HepG2 (cell line): ENCODE data around the gene L1CAM. TPM values are rescaled to one million over a fixed set of nuclear protein-coding genes. Genes with fewer than 3 reads are reported as not detected.

Experiments used
- CBX1 ChIP-seq: IDR thresholded peaks from one replicate; pipeline ENCODE4 v1.6.1; 2016; ENCODE audit warnings: antibody characterized with exemption, low read depth
- FOSL1 ChIP-seq: sonication (generic); formaldehyde crosslinking; IDR thresholded peaks from 2 replicates; pipeline ENCODE4 v1.9.0; 2021; ENCODE audit warnings: missing genetic modification reagents, borderline replicate concordance
- HNRNPK ChIP-seq: fragments of 200-400 bp; formaldehyde crosslinking; IDR thresholded peaks from 2 replicates; pipeline ENCODE4 v1.6.1; 2018; ENCODE audit warnings: low read length, low read depth, moderate library complexity, mild to moderate bottlenecking; ENCODE audit not compliant: poor library complexity, severe bottlenecking
- MLLT10 ChIP-seq: sonication (generic); formaldehyde crosslinking; IDR thresholded peaks from 2 replicates; pipeline ENCODE4 v1.4.0; 2020; ENCODE audit warnings: missing genetic modification reagents
- MYC ChIP-seq: sonication (generic); formaldehyde crosslinking; IDR thresholded peaks from 2 replicates; pipeline ENCODE4 v1.9.0; 2021; ENCODE audit warnings: missing genetic modification reagents, borderline replicate concordance
- RFX1 ChIP-seq: fragments of 450-650 bp; IDR thresholded peaks from 2 replicates; pipeline ENCODE4 v1.6.1; 2017
- SMARCC2 ChIP-seq: fragments of 450-650 bp; IDR thresholded peaks from 2 replicates; pipeline ENCODE4 v1.6.1; 2017; ENCODE audit warnings: antibody characterized with exemption, mild to moderate bottlenecking
- SOX13 ChIP-seq, 3 experiments: fragments of 450-650 bp in 1 of 3; sonication (generic) in 1 of 3; formaldehyde crosslinking in 1 of 3; IDR thresholded peaks in 2 of 3; conservative IDR thresholded peaks in 1 of 3; 2 replicates each; pipeline versions ENCODE4 v1.5.0 to v1.6.1; 2016 to 2020; ENCODE audit warnings: antibody characterized with exemption in 1 of 3, mild to moderate bottlenecking in 1 of 3, missing compliant biosample characterization in 1 of 3, missing genetic modification reagents in 1 of 3, moderate library complexity in 1 of 3
- SP5 ChIP-seq: IDR thresholded peaks from 2 replicates; pipeline ENCODE4 v1.6.1; 2016; ENCODE audit warnings: low read depth, borderline replicate concordance
- SRY ChIP-seq: sonication (generic); formaldehyde crosslinking; IDR thresholded peaks from 2 replicates; pipeline ENCODE4 v1.8.0; 2022; ENCODE audit warnings: mild to moderate bottlenecking, missing genetic modification reagents
- SYNCRIP ChIP-seq: fragments of 200-400 bp; formaldehyde crosslinking; IDR thresholded peaks from 2 replicates; pipeline ENCODE4 v1.6.1; 2018; ENCODE audit warnings: mild to moderate bottlenecking, low read depth, low read length; ENCODE audit not compliant: insufficient read depth
- THAP11 ChIP-seq: IDR thresholded peaks from 2 replicates; pipeline ENCODE4 v1.6.1; 2016; ENCODE audit warnings: missing biosample characterization, missing genetic modification reagents
- ZNF207 ChIP-seq: fragments of 450-650 bp; IDR thresholded peaks from 2 replicates; pipeline ENCODE4 v1.6.1; 2016; ENCODE audit warnings: antibody characterized with exemption, borderline replicate concordance
- ZNF296 ChIP-seq: sonication (generic); formaldehyde crosslinking; conservative IDR thresholded peaks from 2 replicates; pipeline ENCODE4 v1.5.0; 2020; ENCODE audit warnings: mild to moderate bottlenecking, missing genetic modification reagents
- ZNF343 ChIP-seq: sonication (generic); formaldehyde crosslinking; IDR thresholded peaks from 2 replicates; pipeline ENCODE4 v1.4.0; 2020; ENCODE audit warnings: mild to moderate bottlenecking, missing genetic modification reagents
- ZNF468 ChIP-seq: sonication (generic); formaldehyde crosslinking; IDR thresholded peaks from 2 replicates; pipeline ENCODE4 v1.8.0; 2022; ENCODE audit warnings: mild to moderate bottlenecking, moderate library complexity, missing genetic modification reagents
- ZNF530 ChIP-seq: sonication (generic); formaldehyde crosslinking; IDR thresholded peaks from 2 replicates; pipeline ENCODE4 v1.5.0; 2020; ENCODE audit warnings: low read depth, mild to moderate bottlenecking, missing genetic modification reagents
- ZNF550 ChIP-seq: sonication (generic); formaldehyde crosslinking; IDR thresholded peaks from 2 replicates; pipeline ENCODE4 v1.4.0; 2020; ENCODE audit warnings: mild to moderate bottlenecking, missing genetic modification reagents, borderline replicate concordance
- ZNF563 ChIP-seq: sonication (generic); formaldehyde crosslinking; IDR thresholded peaks from 2 replicates; pipeline ENCODE4 v1.8.0; 2022; ENCODE audit warnings: mild to moderate bottlenecking, moderate library complexity, missing genetic modification reagents
- ZNF672 ChIP-seq: sonication (generic); formaldehyde crosslinking; IDR thresholded peaks from 2 replicates; pipeline ENCODE4 v1.8.1; 2022; ENCODE audit warnings: missing genetic modification reagents
- ZNF703 ChIP-seq: sonication (generic); formaldehyde crosslinking; IDR thresholded peaks from 2 replicates; pipeline ENCODE4 v1.5.1; 2020; ENCODE audit warnings: missing genetic modification reagents, mild to moderate bottlenecking, moderate library complexity, borderline replicate concordance
- ZNF737 ChIP-seq: sonication (generic); formaldehyde crosslinking; IDR thresholded peaks from 2 replicates; pipeline ENCODE4 v1.5.0; 2020; ENCODE audit warnings: missing genetic modification reagents, mild to moderate bottlenecking, borderline replicate concordance
- ZNF766 ChIP-seq: sonication (generic); formaldehyde crosslinking; IDR thresholded peaks from 2 replicates; pipeline ENCODE4 v1.5.0; 2020; ENCODE audit warnings: missing genetic modification reagents, borderline replicate concordance
- ZNF792 ChIP-seq: IDR thresholded peaks from 2 replicates; pipeline ENCODE4 v1.6.1; 2016
- polyA plus RNA-seq, 8 experiments: library from polyadenylated mRNA; depleted of rRNA in 3 of 8; stranded (reverse) in 7 of 8; unstranded in 1 of 8; fragments of >200 nt; fragmentation: Illumina TruSeq in 4 of 8; extraction: Trizol in 4 of 8; gene quantifications; 2 replicates each; pipeline versions ENCODE4 v1.2.1 to v1.2.3, GENCODE V29; 2011 to 2016; ENCODE audit warnings: low read depth in 4 of 8, missing spikeins in 1 of 8, mixed read lengths in 1 of 8; ENCODE audit not compliant: insufficient read depth in 1 of 8
- total RNA-seq, 5 experiments: library from RNA; depleted of rRNA; stranded (reverse); fragments of >200 nt; fragmentation: Illumina TruSeq; extraction: Trizol; gene quantifications; 2 replicates each; pipeline ENCODE4 v1.2.3, GENCODE V29; 2016; ENCODE audit warnings: low read depth in 1 of 5
- TF ChIP-seq, protein P1 (sequence below): sonication (generic); formaldehyde crosslinking; IDR thresholded peaks from 2 replicates; pipeline ENCODE4 v1.9.0; 2021; ENCODE audit warnings: missing genetic modification reagents, borderline replicate concordance
- TF ChIP-seq, protein P2 (sequence below), 2 experiments: fragments of 450-650 bp in 1 of 2; sonication (generic) in 1 of 2; formaldehyde crosslinking; IDR thresholded peaks; 2 replicates each; pipeline versions ENCODE4 v1.5.0 to v1.8.0; 2020 to 2022; ENCODE audit warnings: mild to moderate bottlenecking in 1 of 2, missing genetic modification reagents in 1 of 2
- TF ChIP-seq, protein P3 (sequence below): IDR thresholded peaks from 2 replicates; pipeline ENCODE4 v1.6.1; 2016; ENCODE audit warnings: low read depth, control low read depth

The L1CAM gene
- total and polyA plus RNA-seq, 2 of the 13 experiments (the other 11 are each of a cell fraction or from before 2014, with no cell fraction given), result 1.4 to 2.0 TPM

DNA sequence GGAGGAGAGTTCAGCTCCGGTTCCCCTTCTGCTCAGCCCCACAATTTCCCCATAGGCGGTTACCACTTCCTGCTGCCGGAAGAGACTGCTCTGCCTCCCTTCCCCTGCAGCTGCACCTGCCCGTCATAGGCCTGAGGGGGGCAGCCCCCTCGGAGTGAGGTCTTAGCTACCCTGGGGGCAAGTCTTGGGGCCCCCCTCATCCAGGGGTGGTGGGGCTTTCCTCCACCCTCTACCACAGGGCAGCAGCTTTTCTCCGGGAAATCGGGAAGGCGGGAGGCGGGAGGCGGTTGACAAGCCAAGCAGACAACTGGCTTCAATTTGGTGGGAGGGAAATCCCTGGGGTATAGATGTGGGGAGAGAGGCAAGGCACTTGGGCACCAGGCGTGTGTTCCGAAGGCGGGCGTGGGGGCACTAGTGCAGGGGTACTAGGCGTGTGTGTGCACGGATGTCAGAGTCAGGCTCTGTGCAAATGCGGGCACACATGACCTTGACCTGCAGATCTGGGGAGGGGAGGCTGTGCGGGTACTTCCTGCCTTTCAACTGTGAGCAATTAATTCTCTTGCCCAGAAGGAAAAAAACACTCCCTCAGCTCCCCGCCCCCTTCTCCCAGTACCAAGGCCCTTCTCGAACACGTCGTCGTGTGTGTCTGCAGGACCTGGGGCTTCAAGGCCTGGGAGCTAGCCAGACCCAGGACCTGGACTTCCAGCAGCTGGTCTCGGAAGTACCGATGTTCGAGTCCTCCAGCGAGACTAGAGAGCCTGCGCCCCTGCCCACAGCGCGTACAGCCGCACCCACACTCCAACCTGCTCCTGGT, 41.1 kb upstream of the L1CAM start (continued):
- TF ChIP-seq RFX1 (no peak), ZNF792 (CRISPR knock-in tag) (no peak), CBX1 (no peak), ZNF550 (no peak), ZNF672 (CRISPR knock-in tag) (no peak), MYC (CRISPR knock-in tag) (no peak), SRY (no peak), SP5 (peak; percentile 71), FOSL1 (CRISPR knock-in tag) (no peak), SYNCRIP (no peak), ZNF343 (CRISPR knock-in tag) (no peak), ZNF296 (no peak), ZNF468 (CRISPR knock-in tag) (no peak), HNRNPK (no peak), ZNF207 (no peak), ZNF766 (no peak), ZNF563 (CRISPR knock-in tag) (no peak), SOX13 (IDR thresholded peaks at IDR 0.05) (no peak), SOX13 (CRISPR knock-in tag; conservative IDR thresholded peaks at IDR 0.05 in 1 of 2, IDR thresholded peaks at IDR 0.05 in 1 of 2) (no peak), ZNF530 (CRISPR knock-in tag) (no peak), ZNF737 (CRISPR knock-in tag) (no peak), THAP11 (CRISPR knock-in tag) (no peak), ZNF703 (no peak), SMARCC2 (no peak), MLLT10 (no peak)
- TF ChIP-seq, protein P1, sequence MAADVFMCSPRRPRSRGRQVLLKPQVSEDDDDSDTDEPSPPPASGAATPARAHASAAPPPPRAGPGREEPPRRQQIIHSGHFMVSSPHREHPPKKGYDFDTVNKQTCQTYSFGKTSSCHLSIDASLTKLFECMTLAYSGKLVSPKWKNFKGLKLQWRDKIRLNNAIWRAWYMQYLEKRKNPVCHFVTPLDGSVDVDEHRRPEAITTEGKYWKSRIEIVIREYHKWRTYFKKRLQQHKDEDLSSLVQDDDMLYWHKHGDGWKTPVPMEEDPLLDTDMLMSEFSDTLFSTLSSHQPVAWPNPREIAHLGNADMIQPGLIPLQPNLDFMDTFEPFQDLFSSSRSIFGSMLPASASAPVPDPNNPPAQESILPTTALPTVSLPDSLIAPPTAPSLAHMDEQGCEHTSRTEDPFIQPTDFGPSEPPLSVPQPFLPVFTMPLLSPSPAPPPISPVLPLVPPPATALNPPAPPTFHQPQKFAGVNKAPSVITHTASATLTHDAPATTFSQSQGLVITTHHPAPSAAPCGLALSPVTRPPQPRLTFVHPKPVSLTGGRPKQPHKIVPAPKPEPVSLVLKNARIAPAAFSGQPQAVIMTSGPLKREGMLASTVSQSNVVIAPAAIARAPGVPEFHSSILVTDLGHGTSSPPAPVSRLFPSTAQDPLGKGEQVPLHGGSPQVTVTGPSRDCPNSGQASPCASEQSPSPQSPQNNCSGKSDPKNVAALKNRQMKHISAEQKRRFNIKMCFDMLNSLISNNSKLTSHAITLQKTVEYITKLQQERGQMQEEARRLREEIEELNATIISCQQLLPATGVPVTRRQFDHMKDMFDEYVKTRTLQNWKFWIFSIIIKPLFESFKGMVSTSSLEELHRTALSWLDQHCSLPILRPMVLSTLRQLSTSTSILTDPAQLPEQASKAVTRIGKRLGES (CRISPR knock-in tag), result no peak
- TF ChIP-seq, protein P2, sequence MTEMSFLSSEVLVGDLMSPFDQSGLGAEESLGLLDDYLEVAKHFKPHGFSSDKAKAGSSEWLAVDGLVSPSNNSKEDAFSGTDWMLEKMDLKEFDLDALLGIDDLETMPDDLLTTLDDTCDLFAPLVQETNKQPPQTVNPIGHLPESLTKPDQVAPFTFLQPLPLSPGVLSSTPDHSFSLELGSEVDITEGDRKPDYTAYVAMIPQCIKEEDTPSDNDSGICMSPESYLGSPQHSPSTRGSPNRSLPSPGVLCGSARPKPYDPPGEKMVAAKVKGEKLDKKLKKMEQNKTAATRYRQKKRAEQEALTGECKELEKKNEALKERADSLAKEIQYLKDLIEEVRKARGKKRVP (CRISPR knock-in tag; IDR thresholded peaks at IDR 0.05), result no peak
- TF ChIP-seq, protein P3, sequence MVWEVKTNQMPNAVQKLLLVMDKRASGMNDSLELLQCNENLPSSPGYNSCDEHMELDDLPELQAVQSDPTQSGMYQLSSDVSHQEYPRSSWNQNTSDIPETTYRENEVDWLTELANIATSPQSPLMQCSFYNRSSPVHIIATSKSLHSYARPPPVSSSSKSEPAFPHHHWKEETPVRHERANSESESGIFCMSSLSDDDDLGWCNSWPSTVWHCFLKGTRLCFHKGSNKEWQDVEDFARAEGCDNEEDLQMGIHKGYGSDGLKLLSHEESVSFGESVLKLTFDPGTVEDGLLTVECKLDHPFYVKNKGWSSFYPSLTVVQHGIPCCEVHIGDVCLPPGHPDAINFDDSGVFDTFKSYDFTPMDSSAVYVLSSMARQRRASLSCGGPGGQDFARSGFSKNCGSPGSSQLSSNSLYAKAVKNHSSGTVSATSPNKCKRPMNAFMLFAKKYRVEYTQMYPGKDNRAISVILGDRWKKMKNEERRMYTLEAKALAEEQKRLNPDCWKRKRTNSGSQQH (CRISPR knock-in tag), result no peak
